SK-N-SH (cell line): ENCODE data around the gene C9orf72. TPM values are rescaled to one million over a fixed set of nuclear protein-coding genes. Genes with fewer than 3 reads are reported as not detected.

Experiments
- CTCF ChIA-PET: fragments of 300-600, 350-600 bp; formaldehyde crosslinking; extraction: SDS; loops from one replicate; lab custom pipeline; 2021; lab: Yijun Ruan, JAX
- POLR2A ChIA-PET: fragments of 350-600 bp; sonication (Branson Sonifier 250); formaldehyde crosslinking; extraction: SDS; loops from one replicate; lab custom pipeline; 2020; ENCODE audit warnings: antibody characterized with exemption, inconsistent platforms; lab: Yijun Ruan, JAX
- DNase-seq: peaks from one replicate; pipeline ENCODE4 v3.0.0; 2012
- H2AFZ ChIP-seq: fragments of 200-600 bp; sonication (generic); 2 replicates; pipeline ENCODE4 v1.8.1; 2016; ENCODE audit warnings: antibody characterized with exemption, mild to moderate bottlenecking, low read depth
- H3F3A ChIP-seq: fragments of 200-600 bp; sonication (generic); replicated peaks from 2 replicates; pipeline ENCODE3; 2016; ENCODE audit warnings: antibody characterized with exemption, mild to moderate bottlenecking; ENCODE audit not compliant: insufficient read depth
- H3K27ac ChIP-seq, 2 experiments: fragments of 200-500 bp in 1 of 2; fragments of 200-600 bp in 1 of 2; sonication (Bioruptor generic) in 1 of 2; sonication (generic), shearing (Covaris generic) in 1 of 2; 2 replicates each; pipeline versions ENCODE4 v1.5.1 to v1.6.1; 2014 to 2016; ENCODE audit warnings: low read depth in 2 of 2, inconsistent platforms in 1 of 2, low read length in 1 of 2, mild to moderate bottlenecking in 1 of 2, mixed read lengths in 1 of 2
- H3K27me3 ChIP-seq: fragments of 200-600 bp; sonication (generic), shearing (Covaris generic); 2 replicates; pipeline ENCODE4 v1.6.1; 2016; ENCODE audit warnings: mixed run types; ENCODE audit not compliant: insufficient read depth
- H3K36me3 ChIP-seq, 2 experiments: fragments of 200-500 bp in 1 of 2; fragments of 200-600 bp in 1 of 2; sonication (Bioruptor generic) in 1 of 2; sonication (generic) in 1 of 2; replicated peaks in 1 of 2; 2 replicates each; pipeline versions ENCODE3 to v1.5.1; 2014 to 2016; ENCODE audit warnings: low read length in 1 of 2, mild to moderate bottlenecking in 1 of 2; ENCODE audit not compliant: insufficient read depth in 2 of 2, control insufficient read depth in 1 of 2
- H3K4me1 ChIP-seq, 2 experiments: fragments of 200-500 bp in 1 of 2; fragments of 200-600 bp in 1 of 2; sonication (Bioruptor generic) in 1 of 2; sonication (generic), shearing (Covaris generic) in 1 of 2; 2 replicates each; pipeline versions ENCODE4 v1.5.1 to v1.6.1; 2014 to 2016; ENCODE audit warnings: low read depth in 1 of 2, low read length in 1 of 2, mixed run types in 1 of 2; ENCODE audit not compliant: insufficient read depth in 2 of 2, control insufficient read depth in 1 of 2
- H3K4me2 ChIP-seq: fragments of 200-600 bp; sonication (generic), shearing (Covaris generic); 2 replicates; pipeline ENCODE4 v1.6.1; 2017; ENCODE audit warnings: mixed run types
- H3K4me3 ChIP-seq, 2 experiments: fragments of 200-500 bp in 1 of 2; fragments of 200-600 bp in 1 of 2; sonication (Bioruptor generic) in 1 of 2; sonication (generic), shearing (Covaris generic) in 1 of 2; 2 replicates each; pipeline versions ENCODE4 v1.5.1 to v1.8.1; 2014 to 2016; ENCODE audit warnings: low read depth in 2 of 2, inconsistent platforms in 1 of 2, low read length in 1 of 2, mild to moderate bottlenecking in 1 of 2, mixed read lengths in 1 of 2, moderate library complexity in 1 of 2
- H3K79me2 ChIP-seq: fragments of 200-600 bp; sonication (generic); 2 replicates; pipeline ENCODE4 v1.8.1; 2017; ENCODE audit warnings: mild to moderate bottlenecking; ENCODE audit not compliant: insufficient read depth
- H3K9ac ChIP-seq: fragments of 200-600 bp; sonication (generic); 2 replicates; pipeline ENCODE4 v1.6.1; 2017; ENCODE audit warnings: mixed run types
- H3K9me2 ChIP-seq: fragments of 200-600 bp; sonication (generic); 2 replicates; pipeline ENCODE4 v1.6.1; 2017; ENCODE audit warnings: mixed run types
- H3K9me3 ChIP-seq: fragments of 200-600 bp; sonication (generic); 2 replicates; pipeline ENCODE4 v1.6.1; 2017; ENCODE audit warnings: mixed run types, mild to moderate bottlenecking, moderate library complexity
- H4K20me1 ChIP-seq: fragments of 200-600 bp; sonication (generic); 2 replicates; pipeline ENCODE4 v1.6.1; 2017; ENCODE audit warnings: mild to moderate bottlenecking, mixed run types; ENCODE audit not compliant: insufficient read depth
- CHD2 ChIP-seq: fragments of 150-350 bp; IDR thresholded peaks from 2 replicates; pipeline ENCODE4 v1.6.1; 2018; ENCODE audit warnings: low read length; ENCODE audit not compliant: partially characterized antibody
- ELF1 ChIP-seq: IDR thresholded peaks from 2 replicates; pipeline ENCODE4 v1.4.0; 2012
- FOXJ3 ChIP-seq: sonication (generic); formaldehyde crosslinking; IDR thresholded peaks from 2 replicates; pipeline ENCODE4 v1.5.1; 2020; ENCODE audit warnings: mild to moderate bottlenecking, missing genetic modification reagents
- FOXM1 ChIP-seq: IDR thresholded peaks from 2 replicates; pipeline ENCODE4 v1.4.0; 2012; ENCODE audit warnings: low read depth, mild to moderate bottlenecking
- GABPA ChIP-seq: IDR thresholded peaks from 2 replicates; pipeline ENCODE4 v1.4.0; 2012; ENCODE audit warnings: low read depth, mild to moderate bottlenecking
- GATA2 ChIP-seq: sonication (generic); formaldehyde crosslinking; IDR thresholded peaks from 2 replicates; pipeline ENCODE4 v1.5.0; 2020; ENCODE audit warnings: mild to moderate bottlenecking, missing genetic modification reagents
- MEF2A ChIP-seq: IDR thresholded peaks from 2 replicates; pipeline ENCODE4 v1.4.0; 2012; ENCODE audit warnings: low read depth, borderline replicate concordance
- NFIC ChIP-seq: IDR thresholded peaks from 2 replicates; pipeline ENCODE4 v1.4.0; 2012; ENCODE audit warnings: borderline replicate concordance
- POLR2AphosphoS5 ChIP-seq: IDR thresholded peaks from 2 replicates; pipeline ENCODE4 v1.6.1; 2012; ENCODE audit warnings: low read depth, low read length
- RAD21 ChIP-seq: IDR thresholded peaks from 2 replicates; pipeline ENCODE4 v1.6.1; 2012; ENCODE audit warnings: mild to moderate bottlenecking, low read length
- RFX5 ChIP-seq: IDR thresholded peaks from 2 replicates; pipeline ENCODE4 v1.6.1; 2012; ENCODE audit warnings: mild to moderate bottlenecking, improper control_type of control experiment, low read length
- RXRA ChIP-seq: IDR thresholded peaks from 2 replicates; pipeline ENCODE4 v1.4.0; 2012; ENCODE audit warnings: low read depth, mild to moderate bottlenecking, borderline replicate concordance
- SMC3 ChIP-seq: IDR thresholded peaks from 2 replicates; pipeline ENCODE4 v1.6.1; 2012; ENCODE audit warnings: low read depth, low read length, improper control_type of control experiment
- TCF12 ChIP-seq: IDR thresholded peaks from 2 replicates; pipeline ENCODE4 v1.4.0; 2012
- YY1 ChIP-seq: IDR thresholded peaks from 2 replicates; pipeline ENCODE4 v1.4.0; 2012; ENCODE audit warnings: low read depth, mild to moderate bottlenecking
- WGBS: methylation state at CpG from one replicate; pipeline ENCODE4 v1.1.6; 2017; ENCODE audit warnings: low lambda C conversion rate; 5-methylcytosine and 5-hydroxymethylcytosine counted together
- polyA plus RNA-seq, 3 experiments: library from polyadenylated mRNA; depleted of rRNA; stranded (reverse); fragments of >200 nt; gene quantifications; 2 replicates each; pipeline ENCODE4 v1.2.3, GENCODE V29; 2012
- TF ChIP-seq, protein P1 (sequence below): IDR thresholded peaks from 2 replicates; pipeline ENCODE4 v1.6.1; 2012; ENCODE audit warnings: mild to moderate bottlenecking, low read depth, low read length, moderate library complexity
- TF ChIP-seq, protein P2 (sequence below): IDR thresholded peaks from 2 replicates; pipeline ENCODE4 v1.4.0; 2012; ENCODE audit warnings: low read depth
- TF ChIP-seq, protein P3 (sequence below): IDR thresholded peaks from 2 replicates; pipeline ENCODE4 v1.4.0; 2012; ENCODE audit warnings: low read depth, borderline replicate concordance
- TF ChIP-seq, protein P4 (sequence below): IDR thresholded peaks from 2 replicates; pipeline ENCODE4 v1.4.0; 2012; ENCODE audit warnings: low read depth, borderline replicate concordance

The C9orf72 gene
- polyA plus RNA-seq, 1 of the 3 experiments (the other 2 are of a cell fraction): 4.0 TPM

DNA sequence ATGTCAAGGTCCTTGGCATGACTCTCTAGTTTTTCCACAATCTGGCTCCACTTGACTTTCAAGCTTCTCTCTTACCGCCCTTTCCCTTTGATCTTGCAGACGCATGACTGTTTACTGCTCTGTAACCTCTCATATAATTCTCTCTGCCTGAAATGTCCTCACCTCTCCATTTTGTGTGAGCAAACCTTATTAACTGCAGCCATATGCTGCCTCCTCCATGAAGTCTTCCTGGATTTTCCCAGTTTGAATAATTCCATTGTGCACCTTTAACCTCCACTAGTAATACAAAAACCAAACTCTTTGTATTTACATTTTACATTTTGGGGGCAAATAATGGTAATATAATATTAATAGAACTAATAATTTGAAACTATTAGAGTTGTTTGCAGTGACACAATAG lies 9.5 kb upstream of the C9orf72 start:
- WGBS: 70% methylated on average over 2 of the region's 2 CpGs
- TF ChIP-seq YY1 (no peak), RAD21 (no peak), SMC3 (no peak), GATA2 (CRISPR knock-in tag) (no peak), FOXM1 (no peak), MEF2A (no peak), RFX5 (no peak), FOXJ3 (CRISPR knock-in tag) (no peak)
- TF ChIP-seq, protein P1, sequence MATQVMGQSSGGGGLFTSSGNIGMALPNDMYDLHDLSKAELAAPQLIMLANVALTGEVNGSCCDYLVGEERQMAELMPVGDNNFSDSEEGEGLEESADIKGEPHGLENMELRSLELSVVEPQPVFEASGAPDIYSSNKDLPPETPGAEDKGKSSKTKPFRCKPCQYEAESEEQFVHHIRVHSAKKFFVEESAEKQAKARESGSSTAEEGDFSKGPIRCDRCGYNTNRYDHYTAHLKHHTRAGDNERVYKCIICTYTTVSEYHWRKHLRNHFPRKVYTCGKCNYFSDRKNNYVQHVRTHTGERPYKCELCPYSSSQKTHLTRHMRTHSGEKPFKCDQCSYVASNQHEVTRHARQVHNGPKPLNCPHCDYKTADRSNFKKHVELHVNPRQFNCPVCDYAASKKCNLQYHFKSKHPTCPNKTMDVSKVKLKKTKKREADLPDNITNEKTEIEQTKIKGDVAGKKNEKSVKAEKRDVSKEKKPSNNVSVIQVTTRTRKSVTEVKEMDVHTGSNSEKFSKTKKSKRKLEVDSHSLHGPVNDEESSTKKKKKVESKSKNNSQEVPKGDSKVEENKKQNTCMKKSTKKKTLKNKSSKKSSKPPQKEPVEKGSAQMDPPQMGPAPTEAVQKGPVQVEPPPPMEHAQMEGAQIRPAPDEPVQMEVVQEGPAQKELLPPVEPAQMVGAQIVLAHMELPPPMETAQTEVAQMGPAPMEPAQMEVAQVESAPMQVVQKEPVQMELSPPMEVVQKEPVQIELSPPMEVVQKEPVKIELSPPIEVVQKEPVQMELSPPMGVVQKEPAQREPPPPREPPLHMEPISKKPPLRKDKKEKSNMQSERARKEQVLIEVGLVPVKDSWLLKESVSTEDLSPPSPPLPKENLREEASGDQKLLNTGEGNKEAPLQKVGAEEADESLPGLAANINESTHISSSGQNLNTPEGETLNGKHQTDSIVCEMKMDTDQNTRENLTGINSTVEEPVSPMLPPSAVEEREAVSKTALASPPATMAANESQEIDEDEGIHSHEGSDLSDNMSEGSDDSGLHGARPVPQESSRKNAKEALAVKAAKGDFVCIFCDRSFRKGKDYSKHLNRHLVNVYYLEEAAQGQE: no peak
- TF ChIP-seq, protein P2, sequence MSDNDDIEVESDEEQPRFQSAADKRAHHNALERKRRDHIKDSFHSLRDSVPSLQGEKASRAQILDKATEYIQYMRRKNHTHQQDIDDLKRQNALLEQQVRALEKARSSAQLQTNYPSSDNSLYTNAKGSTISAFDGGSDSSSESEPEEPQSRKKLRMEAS: no peak

DNA sequence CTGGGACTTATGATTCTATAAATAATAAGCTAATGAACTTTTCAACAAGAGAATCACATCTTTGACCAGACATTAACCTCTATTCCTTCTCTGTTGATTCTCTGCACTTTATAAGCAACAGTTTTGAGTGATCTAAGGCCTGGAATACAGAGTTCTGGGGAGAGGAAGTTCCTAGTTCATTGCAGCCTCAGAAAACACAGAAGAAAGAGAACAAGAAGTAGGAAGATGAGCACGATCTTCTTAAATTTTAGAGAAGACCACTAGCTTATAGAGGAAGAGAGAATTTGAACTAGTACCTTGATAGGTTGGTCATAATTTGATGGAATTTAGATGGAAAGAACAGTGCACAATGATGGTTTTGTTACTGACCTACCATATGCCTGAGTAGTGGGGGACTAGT lies 8.5 kb upstream of the C9orf72 start:
- H3F3A ChIP-seq: no peaks in the 10 kb centered on the region
- no peaks in the 10 kb centered on the region for H3K9me3 ChIP-seq
- H3K9ac ChIP-seq: no peak overlapping the region
- no peaks in the 10 kb centered on the region for H4K20me1 ChIP-seq
- H3K79me2 ChIP-seq: no peaks in the 10 kb centered on the region
- H3K4me1 ChIP-seq: no peaks in the 10 kb centered on the region
- H3K4me2 ChIP-seq: no peak overlapping the region
- no peak overlapping the region for H3K4me3 ChIP-seq
- H3K27ac ChIP-seq: no peak overlapping the region
- POLR2A ChIA-PET: no interaction called here
- no peaks in the 10 kb centered on the region for H3K27me3 ChIP-seq
- WGBS: 53% methylated on average over 1 of the region's 1 CpG
- no peaks in the 10 kb centered on the region for H3K36me3 ChIP-seq
- DNase-seq: no peak
- H2AFZ ChIP-seq: no peak overlapping the region
- CTCF ChIA-PET: interaction anchor here (1.0 kb wide), 1 partner anchor 52 kb away, joined by 3 read pairs; no protein-coding TSS in a partner anchor
- no peaks in the 10 kb centered on the region for H3K9me2 ChIP-seq
- TF ChIP-seq POLR2AphosphoS5 (no peak), FOXJ3 (CRISPR knock-in tag) (no peak), ELF1 (no peak), GABPA (no peak), RXRA (no peak), NFIC (no peak), MEF2A (no peak), GATA2 (CRISPR knock-in tag) (no peak), CHD2 (no peak), SMC3 (no peak), TCF12 (no peak), YY1 (no peak)
- TF ChIP-seq, protein P1: no peak
- TF ChIP-seq, protein P3, sequence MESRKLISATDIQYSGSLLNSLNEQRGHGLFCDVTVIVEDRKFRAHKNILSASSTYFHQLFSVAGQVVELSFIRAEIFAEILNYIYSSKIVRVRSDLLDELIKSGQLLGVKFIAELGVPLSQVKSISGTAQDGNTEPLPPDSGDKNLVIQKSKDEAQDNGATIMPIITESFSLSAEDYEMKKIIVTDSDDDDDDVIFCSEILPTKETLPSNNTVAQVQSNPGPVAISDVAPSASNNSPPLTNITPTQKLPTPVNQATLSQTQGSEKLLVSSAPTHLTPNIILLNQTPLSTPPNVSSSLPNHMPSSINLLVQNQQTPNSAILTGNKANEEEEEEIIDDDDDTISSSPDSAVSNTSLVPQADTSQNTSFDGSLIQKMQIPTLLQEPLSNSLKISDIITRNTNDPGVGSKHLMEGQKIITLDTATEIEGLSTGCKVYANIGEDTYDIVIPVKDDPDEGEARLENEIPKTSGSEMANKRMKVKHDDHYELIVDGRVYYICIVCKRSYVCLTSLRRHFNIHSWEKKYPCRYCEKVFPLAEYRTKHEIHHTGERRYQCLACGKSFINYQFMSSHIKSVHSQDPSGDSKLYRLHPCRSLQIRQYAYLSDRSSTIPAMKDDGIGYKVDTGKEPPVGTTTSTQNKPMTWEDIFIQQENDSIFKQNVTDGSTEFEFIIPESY: no peak
- TF ChIP-seq, protein P4, sequence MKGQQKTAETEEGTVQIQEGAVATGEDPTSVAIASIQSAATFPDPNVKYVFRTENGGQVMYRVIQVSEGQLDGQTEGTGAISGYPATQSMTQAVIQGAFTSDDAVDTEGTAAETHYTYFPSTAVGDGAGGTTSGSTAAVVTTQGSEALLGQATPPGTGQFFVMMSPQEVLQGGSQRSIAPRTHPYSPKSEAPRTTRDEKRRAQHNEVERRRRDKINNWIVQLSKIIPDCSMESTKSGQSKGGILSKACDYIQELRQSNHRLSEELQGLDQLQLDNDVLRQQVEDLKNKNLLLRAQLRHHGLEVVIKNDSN: no peak

More for the DNA sequence above, 9.5 kb upstream of the C9orf72 start:
- Histone ChIP-seq H3K27ac (no peak overlapping the region), H2AFZ (no peak overlapping the region), H3K27me3 (no peaks in the 10 kb centered on the region), H3K79me2 (no peaks in the 10 kb centered on the region), H3K9me2 (no peaks in the 10 kb centered on the region), H3K4me3 (no peak overlapping the region), H3K9ac (no peak overlapping the region), H3F3A (no peaks in the 10 kb centered on the region), H4K20me1 (no peaks in the 10 kb centered on the region), H3K9me3 (no peaks in the 10 kb centered on the region), H3K4me1 (no peaks in the 10 kb centered on the region), H3K4me2 (no peak overlapping the region), H3K36me3 (no peaks in the 10 kb centered on the region)
- DNase-seq: no peak
- POLR2A ChIA-PET: no interaction called here
- CTCF ChIA-PET: interaction anchor here (1.0 kb wide), 1 partner anchor 53 kb away, joined by 3 read pairs; no protein-coding TSS in a partner anchor
